ENCODE measurements around the gene CRB1. TPM values are rescaled to one million over a fixed set of nuclear protein-coding genes. Genes with fewer than 3 reads are reported as not detected.

The CRB1 gene
- polyA plus RNA-seq, 1 donor from 2014 or later, result 2.3 TPM

DNA sequence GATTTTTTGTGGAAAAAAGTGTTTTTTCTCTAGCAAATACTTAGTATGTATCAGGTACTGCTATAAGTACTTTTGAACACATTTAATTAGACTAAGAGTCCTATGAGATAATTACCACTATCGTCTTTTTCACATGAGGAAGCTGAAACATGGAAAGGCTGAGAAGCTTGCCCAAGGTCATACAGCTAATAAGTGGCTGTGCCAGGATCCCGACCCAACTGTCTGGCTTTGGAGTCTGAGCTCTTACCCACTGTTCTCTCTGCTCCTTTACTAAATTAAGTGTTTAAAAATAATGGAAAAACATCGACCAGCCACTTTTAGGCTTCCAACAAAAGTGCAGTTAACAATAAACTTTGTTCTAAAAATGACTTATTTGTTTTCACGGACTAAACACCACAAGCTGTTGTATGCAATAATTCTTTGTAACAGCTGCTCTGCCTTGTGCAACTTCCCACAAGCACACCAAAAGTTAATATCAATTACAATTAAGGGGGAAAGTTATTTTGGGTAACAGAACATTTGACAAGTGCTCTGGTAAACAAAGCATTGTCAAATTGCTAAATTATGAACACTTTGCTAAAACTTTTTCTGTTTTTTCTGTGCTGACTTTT, 75.7 kb downstream of the CRB1 start:
- Histone ChIP-seq H3K9me3 (ENCODE audit: low read length) (no peaks in the 10 kb centered on the region), H3K9ac (ENCODE audit: low read length) (no peak overlapping the region), H2AFZ (ENCODE audit: low read depth, low read length) (no peak overlapping the region), H3K9me2 (ENCODE audit: insufficient read depth, low read length) (no peaks in the 10 kb centered on the region), H3K36me3 (ENCODE audit: insufficient read depth, low read length) (no peaks in the 10 kb centered on the region), H3F3A (ENCODE audit: insufficient read depth, low read length, poor library complexity, severe bottlenecking) (no peaks in the 10 kb centered on the region), H3K27me3 (ENCODE audit: insufficient read depth, low read depth, low read length) (no peaks in the 10 kb centered on the region), H4K20me1 (ENCODE audit: insufficient read depth) (no peaks in the 10 kb centered on the region), H3K79me2 (replicated peaks; ENCODE audit: insufficient read depth, low read length) (no peaks in the 10 kb centered on the region), H3K27ac (ENCODE audit: low read length) (no peak overlapping the region), H3K4me2 (ENCODE audit: low read length) (no peak overlapping the region), H3K4me3 (ENCODE audit: low read length) (no peak overlapping the region)
- TF ChIP-seq CTCF (IDR thresholded peaks at IDR 0.05; ENCODE audit: poor library complexity, severe bottlenecking) (no peak), MXI1 (conservative IDR thresholded peaks at IDR 0.05; ENCODE audit: poor library complexity, severe bottlenecking) (no peak)
- TF ChIP-seq, protein P1, sequence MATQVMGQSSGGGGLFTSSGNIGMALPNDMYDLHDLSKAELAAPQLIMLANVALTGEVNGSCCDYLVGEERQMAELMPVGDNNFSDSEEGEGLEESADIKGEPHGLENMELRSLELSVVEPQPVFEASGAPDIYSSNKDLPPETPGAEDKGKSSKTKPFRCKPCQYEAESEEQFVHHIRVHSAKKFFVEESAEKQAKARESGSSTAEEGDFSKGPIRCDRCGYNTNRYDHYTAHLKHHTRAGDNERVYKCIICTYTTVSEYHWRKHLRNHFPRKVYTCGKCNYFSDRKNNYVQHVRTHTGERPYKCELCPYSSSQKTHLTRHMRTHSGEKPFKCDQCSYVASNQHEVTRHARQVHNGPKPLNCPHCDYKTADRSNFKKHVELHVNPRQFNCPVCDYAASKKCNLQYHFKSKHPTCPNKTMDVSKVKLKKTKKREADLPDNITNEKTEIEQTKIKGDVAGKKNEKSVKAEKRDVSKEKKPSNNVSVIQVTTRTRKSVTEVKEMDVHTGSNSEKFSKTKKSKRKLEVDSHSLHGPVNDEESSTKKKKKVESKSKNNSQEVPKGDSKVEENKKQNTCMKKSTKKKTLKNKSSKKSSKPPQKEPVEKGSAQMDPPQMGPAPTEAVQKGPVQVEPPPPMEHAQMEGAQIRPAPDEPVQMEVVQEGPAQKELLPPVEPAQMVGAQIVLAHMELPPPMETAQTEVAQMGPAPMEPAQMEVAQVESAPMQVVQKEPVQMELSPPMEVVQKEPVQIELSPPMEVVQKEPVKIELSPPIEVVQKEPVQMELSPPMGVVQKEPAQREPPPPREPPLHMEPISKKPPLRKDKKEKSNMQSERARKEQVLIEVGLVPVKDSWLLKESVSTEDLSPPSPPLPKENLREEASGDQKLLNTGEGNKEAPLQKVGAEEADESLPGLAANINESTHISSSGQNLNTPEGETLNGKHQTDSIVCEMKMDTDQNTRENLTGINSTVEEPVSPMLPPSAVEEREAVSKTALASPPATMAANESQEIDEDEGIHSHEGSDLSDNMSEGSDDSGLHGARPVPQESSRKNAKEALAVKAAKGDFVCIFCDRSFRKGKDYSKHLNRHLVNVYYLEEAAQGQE (IDR thresholded peaks at IDR 0.05; ENCODE audit: borderline replicate concordance), result no peak

DNA sequence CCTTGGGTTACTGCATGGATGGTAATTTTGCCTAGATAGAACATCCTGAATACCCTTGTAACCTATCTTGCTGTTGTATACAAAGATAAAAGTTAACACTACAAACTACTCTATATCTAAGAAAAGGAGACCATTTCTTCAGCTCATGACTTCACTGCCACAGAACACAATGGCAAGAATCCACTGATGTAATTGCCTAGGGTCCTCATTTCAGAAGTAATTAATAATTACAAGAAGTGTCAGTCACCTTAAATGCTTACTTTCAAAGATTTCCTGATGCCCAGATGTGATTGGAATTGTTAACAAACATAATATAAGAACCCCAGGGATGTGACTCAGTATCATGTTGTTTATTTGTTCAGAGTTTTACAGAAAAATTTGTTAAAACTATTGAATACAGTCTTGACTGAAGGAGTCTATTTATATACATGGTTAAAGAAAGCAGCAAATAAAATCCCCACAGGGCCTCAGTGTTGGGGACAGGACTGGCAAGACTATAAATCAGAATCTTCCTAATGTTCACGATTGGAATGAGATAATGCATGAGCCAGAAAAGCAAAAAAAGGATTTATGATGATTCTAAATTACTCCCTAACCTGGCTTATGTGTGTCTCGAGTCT, 83.9 kb downstream of the CRB1 start:
- Histone ChIP-seq H3K4me3 (ENCODE audit: low read length) (no peak overlapping the region), H4K20me1 (ENCODE audit: insufficient read depth) (no peaks in the 10 kb centered on the region), H2AFZ (ENCODE audit: low read depth, low read length) (no peak overlapping the region), H3K27me3 (ENCODE audit: insufficient read depth, low read depth, low read length) (no peaks in the 10 kb centered on the region), H3K9me2 (ENCODE audit: insufficient read depth, low read length) (no peaks in the 10 kb centered on the region), H3K27ac (ENCODE audit: low read length) (no peak overlapping the region), H3K79me2 (replicated peaks; ENCODE audit: insufficient read depth, low read length) (no peaks in the 10 kb centered on the region), H3K9me3 (ENCODE audit: low read length) (no peaks in the 10 kb centered on the region), H3K4me2 (ENCODE audit: low read length) (no peak overlapping the region), H3K36me3 (ENCODE audit: insufficient read depth, low read length) (no peaks in the 10 kb centered on the region), H3K9ac (ENCODE audit: low read length) (no peak overlapping the region), H3F3A (ENCODE audit: insufficient read depth, low read length, poor library complexity, severe bottlenecking) (no peaks in the 10 kb centered on the region)
- no peak for TF ChIP-seq TAF1 (IDR thresholded peaks at IDR 0.05; ENCODE audit: low read depth)
- TF ChIP-seq EZH2 (IDR thresholded peaks at IDR 0.05; ENCODE audit: borderline replicate concordance, insufficient read depth, low read length, poor library complexity, severe bottlenecking), result no peak
- TF ChIP-seq RAD21 (conservative IDR thresholded peaks at IDR 0.05), result no peak
- TF ChIP-seq MXI1 (conservative IDR thresholded peaks at IDR 0.05; ENCODE audit: poor library complexity, severe bottlenecking), result no peak
- TF ChIP-seq SMC3 (conservative IDR thresholded peaks at IDR 0.05; ENCODE audit: poor library complexity), result no peak
- no peak for TF ChIP-seq EP300 (conservative IDR thresholded peaks at IDR 0.05; ENCODE audit: poor library complexity, severe bottlenecking)
- TF ChIP-seq, protein P1 (IDR thresholded peaks at IDR 0.05; ENCODE audit: borderline replicate concordance), result no peak
- no peak for TF ChIP-seq CTCF (IDR thresholded peaks at IDR 0.05; ENCODE audit: poor library complexity, severe bottlenecking)
- TF ChIP-seq POLR2AphosphoS5 (IDR thresholded peaks at IDR 0.05), result no peak

All from neural cell (in vitro differentiated cells).